KMS-11 (cell line): ENCODE measurements around the gene MAP3K10.
A peak's percentile ranks its signal among the peaks of the same experiment; 100 is the strongest.
"Not testable (repeated sequence)": the region's sequence is repeated elsewhere in the genome, so short reads cannot be mapped to it uniquely, and the experiment has no call there.

Experiments
- H2AFZ ChIP-seq: fragments of 200-600 bp; sonication (generic); 2 replicates; pipeline ENCODE4 v1.6.1; 2016; ENCODE audit warnings: antibody characterized with exemption, mixed run types, low read depth
- H3K27ac ChIP-seq: fragments of 200-600 bp; sonication (generic); 2 replicates; pipeline ENCODE4 v1.6.1; 2016; ENCODE audit warnings: mild to moderate bottlenecking, mixed run types
- H3K27me3 ChIP-seq: fragments of 200-600 bp; sonication (generic); 2 replicates; pipeline ENCODE4 v1.6.1; 2017; ENCODE audit warnings: mild to moderate bottlenecking, low read depth, mixed run types, moderate library complexity; ENCODE audit not compliant: insufficient read depth
- H3K36me3 ChIP-seq: fragments of 200-600 bp; sonication (generic); 2 replicates; pipeline ENCODE4 v1.6.1; 2017; ENCODE audit warnings: mild to moderate bottlenecking, mixed run types; ENCODE audit not compliant: insufficient read depth
- H3K4me1 ChIP-seq: fragments of 200-600 bp; sonication (generic); 2 replicates; pipeline ENCODE4 v1.6.1; 2016; ENCODE audit warnings: mild to moderate bottlenecking, low read depth, mixed run types; ENCODE audit not compliant: poor library complexity, severe bottlenecking
- H3K4me2 ChIP-seq: fragments of 200-600 bp; sonication (generic); 2 replicates; pipeline ENCODE4 v1.7.0; 2016; ENCODE audit warnings: mild to moderate bottlenecking, mixed run types
- H3K4me3 ChIP-seq: fragments of 200-600 bp; sonication (generic); IDR thresholded peaks from 2 replicates; pipeline ENCODE4 v1.6.1; 2017; ENCODE audit warnings: low read depth, low read length, mixed read lengths; ENCODE audit not compliant: insufficient read depth
- H3K79me2 ChIP-seq: fragments of 200-600 bp; sonication (generic); 2 replicates; pipeline ENCODE4 v1.6.1; 2016; ENCODE audit warnings: low read depth, mixed run types; ENCODE audit not compliant: insufficient read depth
- H3K9ac ChIP-seq: fragments of 200-600 bp; sonication (generic); 2 replicates; pipeline ENCODE4 v1.6.1; 2016; ENCODE audit warnings: mild to moderate bottlenecking, mixed run types
- H4K20me1 ChIP-seq: fragments of 200-600 bp; sonication (generic); 2 replicates; pipeline ENCODE4 v1.6.1; 2016; ENCODE audit warnings: mild to moderate bottlenecking, mixed run types; ENCODE audit not compliant: insufficient read depth
- CTCF ChIP-seq: fragments of 200-600 bp; sonication (generic); conservative IDR thresholded peaks from 2 replicates; pipeline ENCODE4 v1.6.1; 2017; ENCODE audit warnings: low read depth, mild to moderate bottlenecking, antibody characterized with exemption, low read length, moderate library complexity, mixed read lengths

Gene MAP3K10

GRCh38 chr19:40144947-40145748 lies 46.1 kb upstream of the MAP3K10 start:
- H4K20me1 ChIP-seq: no peaks in the 10 kb centered on the region
- H3K4me2 ChIP-seq: no peak overlapping the region; the same call in 1 of the 2 replicates
- TF ChIP-seq CTCF: no peak
- 0 out of 2 replicates have a peak overlapping the region, but pooled peaks have one; percentile 81 for H2AFZ ChIP-seq
- no peaks in the 10 kb centered on the region for H3K27me3 ChIP-seq
- no peak overlapping the region for H3K4me3 ChIP-seq
- no peaks in the 10 kb centered on the region for H3K36me3 ChIP-seq
- no peaks in the 10 kb centered on the region for H3K79me2 ChIP-seq
- no peak overlapping the region for H3K9ac ChIP-seq
- peaks cover 36% of the 10 kb centered on the region for H3K4me1 ChIP-seq
- H3K27ac ChIP-seq: no peak overlapping the region

GRCh38 chr19:40145749-40146029 lies 45.5 kb upstream of the MAP3K10 start:
- H2AFZ ChIP-seq, H3K27ac ChIP-seq, H4K20me1 ChIP-seq, H3K79me2 ChIP-seq, H3K36me3 ChIP-seq, H3K4me2 ChIP-seq, H3K9ac ChIP-seq, H3K4me3 ChIP-seq, H3K27me3 ChIP-seq: not testable (repeated sequence)
- peaks cover 36% of the 10 kb centered on the region for H3K4me1 ChIP-seq

- peak overlapping the region; percentile 48; the same call in 1 of the 2 replicates for H3K4me2 ChIP-seq
Observed at GRCh38 chr19:40147338-40147692, 43.9 kb upstream of the MAP3K10 start.

GRCh38 chr19:40147693-40148347 lies 43.4 kb upstream of the MAP3K10 start:
- H3K9ac ChIP-seq: no peak overlapping the region
- no peaks in the 10 kb centered on the region for H3K27me3 ChIP-seq
- H3K4me1 ChIP-seq: peaks cover 32% of the 10 kb centered on the region
- H3K36me3 ChIP-seq: no peaks in the 10 kb centered on the region
- no peaks in the 10 kb centered on the region for H3K79me2 ChIP-seq
- no peak overlapping the region; the same call in 1 of the 2 replicates for H2AFZ ChIP-seq
- H3K4me2 ChIP-seq: peak overlapping the region; percentile 48; the same call in 1 of the 2 replicates
- no peak overlapping the region for H3K27ac ChIP-seq
- H3K4me3 ChIP-seq: no peak overlapping the region
- no peaks in the 10 kb centered on the region for H4K20me1 ChIP-seq
- no peak for TF ChIP-seq CTCF

More at GRCh38 chr19:40147338-40147692, 43.9 kb upstream of the MAP3K10 start:
- Histone ChIP-seq H3K79me2 (no peaks in the 10 kb centered on the region), H3K4me1 (peaks cover 36% of the 10 kb centered on the region), H3K4me3 (no peak overlapping the region), H2AFZ (no peak overlapping the region; the same call in 1 of the 2 replicates), H3K9ac (no peak overlapping the region), H3K27me3 (no peaks in the 10 kb centered on the region), H4K20me1 (no peaks in the 10 kb centered on the region), H3K36me3 (no peaks in the 10 kb centered on the region), H3K27ac (no peak overlapping the region)
- no peak for TF ChIP-seq CTCF

GRCh38 chr19:40149501-40149900 lies 41.7 kb upstream of the MAP3K10 start:
- Histone ChIP-seq H3K79me2 (no peaks in the 10 kb centered on the region), H3K27ac (no peak overlapping the region), H3K9ac (no peak overlapping the region), H4K20me1 (no peaks in the 10 kb centered on the region), H3K36me3 (no peaks in the 10 kb centered on the region), H3K27me3 (no peaks in the 10 kb centered on the region), H3K4me3 (no peak overlapping the region), H2AFZ (no peak overlapping the region), H3K4me1 (peaks cover 15% of the 10 kb centered on the region), H3K4me2 (no peak overlapping the region)
- TF ChIP-seq CTCF: no peak
